PC-9 (cell line): ENCODE measurements around the gene CD28.

ENCODE experiments used
- CTCF ChIP-seq: fragments of 200-600 bp; sonication (generic); conservative IDR thresholded peaks from 2 replicates; pipeline ENCODE4 v1.6.1; 2017; ENCODE audit warnings: mixed run types, antibody characterized with exemption, mild to moderate bottlenecking, moderate library complexity
- EZH2 ChIP-seq: fragments of 200-600 bp; sonication (generic); IDR thresholded peaks from 2 replicates; pipeline ENCODE4 v1.8.0; 2017; ENCODE audit warnings: antibody characterized with exemption, low read depth

GRCh38 chr2:203669820-203670219 is 36.6 kb upstream of the CD28 start:
- TF ChIP-seq CTCF (no peak), EZH2 (no peak)
